IPS DF 19.7 (cell line): ENCODE results near the gene PON3.

Source experiments
- DNase-seq: peaks from one replicate; pipeline ENCODE4 v3.0.0-alpha.2; 2013; ENCODE audit warnings: low read depth, low spot score

The PON3 gene

GRCh38 chr7:95342029-95342428, 54.1 kb downstream of the PON3 start:
- DNase-seq = no peak

DNA sequence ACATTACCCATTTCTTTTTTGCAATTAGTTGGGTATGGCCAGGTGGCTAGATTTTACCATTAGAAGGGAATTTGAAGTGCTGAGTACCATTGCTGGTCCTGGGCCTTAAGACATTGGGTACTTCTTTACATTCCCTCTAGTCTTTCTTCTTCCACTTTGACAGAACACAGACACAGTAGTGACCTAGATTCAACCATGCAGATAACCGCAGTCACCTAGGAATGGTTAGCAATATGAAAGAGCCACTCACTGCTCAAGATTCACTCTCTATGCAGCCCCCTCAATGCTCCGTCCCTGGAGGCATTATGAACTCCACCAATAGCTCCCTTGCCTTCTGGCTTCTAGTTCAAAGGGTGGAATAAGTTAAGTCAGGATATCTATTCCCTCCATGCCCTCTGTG, 55.7 kb downstream of the PON3 start:
- no peak for DNase-seq

- DNase-seq = no peak
Measured at GRCh38 chr7:95338832-95339231, 57.3 kb downstream of the PON3 start.

- DNase-seq = no peak
Measured at GRCh38 chr7:95335093-95335492, 61.1 kb downstream of the PON3 start.

GRCh38 chr7:95334447-95334846, 61.7 kb downstream of the PON3 start:
- no peak for DNase-seq

- DNase-seq = no peak
Measured at GRCh38 chr7:95330961-95331337, 65.2 kb downstream of the PON3 start.

DNA sequence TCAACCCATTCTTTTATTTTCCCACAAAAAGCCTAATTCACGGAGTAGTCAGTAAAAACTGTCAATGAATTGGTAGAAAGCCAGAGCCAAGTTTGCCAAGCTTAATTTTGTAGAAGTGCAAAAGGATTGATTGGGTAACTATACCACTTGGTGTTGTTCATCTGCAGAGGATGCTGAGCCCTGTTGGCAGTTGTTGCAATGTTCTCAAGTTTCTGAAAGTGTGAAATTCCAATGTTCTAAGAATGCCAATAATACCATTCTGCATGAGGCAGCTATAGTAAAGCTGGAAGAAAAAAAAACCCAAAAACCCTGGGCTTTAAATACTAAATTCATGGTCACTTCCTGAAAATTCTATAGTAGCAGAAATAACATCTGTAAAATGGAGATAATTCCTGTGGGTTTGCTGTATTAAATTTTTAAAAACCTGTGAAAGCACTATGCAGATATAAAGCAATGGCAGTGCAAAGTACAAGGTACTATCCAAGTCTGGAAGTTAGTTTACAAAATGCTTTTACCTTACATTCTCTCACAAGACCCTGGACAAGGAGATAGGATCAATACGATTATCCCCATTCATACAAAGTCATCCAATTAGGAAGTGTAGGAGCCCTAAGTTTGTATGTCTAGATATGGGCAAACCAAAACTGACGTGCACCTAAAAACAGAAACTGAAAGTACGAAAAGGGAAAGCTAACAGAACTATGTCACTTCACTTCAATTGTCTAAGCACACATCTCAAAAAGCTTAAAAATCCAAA, 65.8 kb downstream of the PON3 start:
- DNase-seq = no peak

- no peak for DNase-seq
Measured at GRCh38 chr7:95327356-95327755, 68.8 kb downstream of the PON3 start.

DNA sequence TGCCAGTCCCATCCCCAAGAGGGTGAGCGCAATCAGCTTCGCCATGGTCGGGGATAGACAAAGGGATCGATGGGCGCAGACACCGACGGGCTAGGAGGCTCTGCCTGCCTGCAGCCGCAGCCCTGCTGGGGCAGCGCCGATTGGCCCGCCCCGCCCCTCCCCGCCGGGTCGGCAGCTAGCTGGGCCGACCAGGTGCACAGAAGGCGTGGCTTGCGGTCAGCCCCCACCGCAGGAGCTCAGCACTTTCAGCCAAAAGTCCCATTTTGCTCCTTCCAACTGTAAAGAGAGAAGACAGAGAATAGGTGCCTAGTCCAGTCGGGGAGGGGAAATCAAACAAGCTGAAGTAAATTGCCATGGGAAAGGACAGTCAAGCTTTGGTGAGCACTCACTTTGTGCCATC, 71.7 kb downstream of the PON3 start, which contains the start of gene PON1:
TSS of gene PON1 (minus strand) at position 102 of the 400 bp plus-strand sequence. CDS start at position 45, 57 bp downstream.
- DNase-seq = no peak

- DNase-seq = no peak
Measured at GRCh38 chr7:95323410-95324129, 72.6 kb downstream of the PON3 start.

GRCh38 chr7:95322854-95323253, 73.3 kb downstream of the PON3 start:
- DNase-seq = no peak

GRCh38 chr7:95322396-95322795, 73.8 kb downstream of the PON3 start:
- DNase-seq = no peak

- no peak for DNase-seq
Measured at GRCh38 chr7:95321720-95322119, 74.5 kb downstream of the PON3 start.

GRCh38 chr7:95320651-95321050, 75.5 kb downstream of the PON3 start:
- no peak for DNase-seq

DNA sequence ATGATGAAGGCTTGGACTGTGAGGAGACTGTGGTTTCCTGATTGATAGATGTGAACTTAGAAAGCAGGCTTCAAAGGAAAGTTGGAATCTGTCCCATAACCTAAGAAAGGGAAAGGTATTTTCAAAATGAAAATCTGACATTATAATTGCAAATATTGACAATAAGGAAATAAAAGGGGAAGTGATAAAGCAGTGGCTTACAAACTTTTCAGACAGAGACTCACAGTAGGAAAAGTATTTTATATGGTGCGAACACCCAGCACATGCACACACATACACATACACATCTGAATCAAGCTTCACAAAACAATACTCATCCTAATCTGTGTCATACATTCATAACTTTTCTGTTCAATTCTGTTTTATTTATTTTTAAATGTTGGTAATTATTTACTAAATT, 76.6 kb downstream of the PON3 start:
- DNase-seq = no peak

- DNase-seq = no peak
Measured at GRCh38 chr7:95318501-95319100, 77.6 kb downstream of the PON3 start.

GRCh38 chr7:95317966-95318365, 78.2 kb downstream of the PON3 start:
- DNase-seq = no peak

GRCh38 chr7:95317546-95317945, 78.6 kb downstream of the PON3 start:
- no peak for DNase-seq

- DNase-seq = no peak
Measured at GRCh38 chr7:95316588-95316987, 79.6 kb downstream of the PON3 start.

GRCh38 chr7:95312561-95312960, 83.6 kb downstream of the PON3 start:
- no peak for DNase-seq

DNA sequence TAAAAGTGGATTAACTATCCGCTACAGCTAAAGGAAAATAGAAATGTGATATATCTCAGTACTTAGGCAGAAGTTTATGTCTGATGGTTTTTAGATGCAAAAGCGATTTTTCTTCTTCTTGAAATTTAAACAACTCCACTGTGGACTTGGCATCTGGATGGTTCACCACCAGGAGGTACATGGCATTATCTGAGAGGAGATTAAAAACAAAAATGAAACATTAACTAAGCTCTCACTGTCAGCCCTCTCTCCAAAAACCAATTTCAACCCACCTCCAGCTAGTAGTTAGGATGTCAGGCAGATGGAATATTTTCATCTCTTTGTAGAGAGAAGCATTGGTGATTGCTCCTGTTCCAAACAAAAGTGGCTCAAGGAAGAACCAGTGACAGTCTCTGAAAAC, 84.8 kb downstream of the PON3 start:
- no peak for DNase-seq

DNA sequence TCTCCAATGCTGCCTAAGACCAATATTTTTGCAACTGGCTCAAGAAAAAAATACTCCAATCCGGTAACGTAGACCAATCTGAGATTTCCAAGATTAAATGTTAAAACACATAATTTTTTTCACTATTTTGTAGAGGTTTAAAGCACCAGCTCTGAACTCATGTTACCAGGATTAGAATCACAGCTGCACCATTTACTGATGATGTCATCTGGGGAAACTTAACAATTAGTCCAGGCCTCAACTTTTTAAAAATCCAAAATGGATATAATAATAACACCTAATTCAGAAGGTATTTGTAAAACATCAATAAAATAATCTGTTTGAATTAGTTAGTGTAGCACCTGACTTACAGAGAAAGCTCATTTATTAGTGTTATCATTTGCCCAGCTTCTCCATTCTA, 86.2 kb downstream of the PON3 start:
- no peak for DNase-seq
